Epidermal melanocyte (primary cell): Measurements from ENCODE around the gene DOK3.
A peak's percentile ranks its signal among the peaks of the same experiment; 100 is the strongest.

ENCODE experiments used
- DNase-seq: peaks from one replicate; pipeline ENCODE4 v3.0.0; 2011; ENCODE audit warnings: low spot score; ENCODE audit not compliant: insufficient read length

DOK3 gene

GRCh38 chr5:177509381-177509951 is at the start of gene DOK3:
DOK3 (minus strand) TSS chr5:177509826; CDS start chr5:177509540, 286 bp downstream.
- DNase-seq: no peak

- DNase-seq: no peak
Observed at GRCh38 chr5:177557796-177558195, 48.2 kb upstream of the DOK3 start.

- DNase-seq: no peak
Observed at GRCh38 chr5:177557041-177557647, 47.5 kb upstream of the DOK3 start.

GRCh38 chr5:177555665-177556064 is 46.0 kb upstream of the DOK3 start:
- no peak for DNase-seq

- no peak for DNase-seq
Observed at GRCh38 chr5:177555228-177555627, 45.6 kb upstream of the DOK3 start.

GRCh38 chr5:177554474-177555111 is 45.0 kb upstream of the DOK3 start, which contains the start of gene FAM193B:
FAM193B (minus strand) TSS chr5:177554563; CDS start chr5:177554458, 105 bp downstream.
- peak; percentile 100 for DNase-seq

- no peak for DNase-seq
Observed at GRCh38 chr5:177553671-177554429, 44.2 kb upstream of the DOK3 start.

GRCh38 chr5:177552839-177553455 is 43.3 kb upstream of the DOK3 start:
- DNase-seq: no peak

GRCh38 chr5:177550122-177550521 is 40.5 kb upstream of the DOK3 start:
- no peak for DNase-seq

GRCh38 chr5:177548495-177548894 is 38.9 kb upstream of the DOK3 start:
- DNase-seq: no peak

- no peak for DNase-seq
Observed at GRCh38 chr5:177547736-177548135, 38.1 kb upstream of the DOK3 start.

- peak; percentile 76 for DNase-seq
Observed at GRCh38 chr5:177546258-177546741, 36.7 kb upstream of the DOK3 start.

GRCh38 chr5:177545487-177546257 is 36.0 kb upstream of the DOK3 start:
- no peak for DNase-seq

GRCh38 chr5:177542816-177543465 is 33.3 kb upstream of the DOK3 start:
- no peak for DNase-seq

GRCh38 chr5:177540438-177540837 is 30.8 kb upstream of the DOK3 start:
- DNase-seq: no peak

- DNase-seq: peak; percentile 59
Observed at GRCh38 chr5:177539411-177539810, 29.8 kb upstream of the DOK3 start.

GRCh38 chr5:177538876-177539275 is 29.2 kb upstream of the DOK3 start:
- no peak for DNase-seq

- DNase-seq: peak; percentile 66
Observed at GRCh38 chr5:177537389-177538361, 28.0 kb upstream of the DOK3 start.

- no peak for DNase-seq
Observed at GRCh38 chr5:177536386-177536785, 26.8 kb upstream of the DOK3 start.
